ENCODE measurements around the gene CIZ1. TPM values are rescaled to one million over a fixed set of nuclear protein-coding genes. Genes with fewer than 3 reads are reported as not detected.
A peak's percentile ranks its signal among the peaks of the same experiment; 100 is the strongest.

CIZ1 gene
- total RNA-seq, 2 donors from 2014 or later: 67.1 to 68.5 TPM

- intact Hi-C loops (cut with DNase I): no loop called here
- DNase-seq (no peak), ATAC-seq (no peak)
Measured at GRCh38 chr9:128169492-128169891, 21.9 kb downstream of the CIZ1 start.

GRCh38 chr9:128168731-128169308, 22.6 kb downstream of the CIZ1 start:
- intact Hi-C loops (cut with DNase I): no loop called here
- DNase-seq: no peak
- no peak for ATAC-seq

- intact Hi-C loops (cut with DNase I): no loop called here
- DNase-seq: no peak
- no peak for ATAC-seq
Measured at GRCh38 chr9:128167209-128167608, 24.2 kb downstream of the CIZ1 start.

- intact Hi-C loops (cut with DNase I): no loop called here
- ATAC-seq (no peak), DNase-seq (no peak)
Measured at GRCh38 chr9:128166169-128166568, 25.2 kb downstream of the CIZ1 start.

GRCh38 chr9:128164307-128164885, 27.0 kb downstream of the CIZ1 start:
- ATAC-seq (no peak), DNase-seq (no peak)
- intact Hi-C loops (cut with DNase I): no loop called here

- ATAC-seq (no peak), DNase-seq (no peak)
- intact Hi-C loops (cut with DNase I): no loop called here
Measured at GRCh38 chr9:128163523-128164306, 27.7 kb downstream of the CIZ1 start.

- ATAC-seq (no peak), DNase-seq (no peak)
- intact Hi-C loops (cut with DNase I): no loop called here
Measured at GRCh38 chr9:128163027-128163515, 28.3 kb downstream of the CIZ1 start.

GRCh38 chr9:128162215-128163026, 29.0 kb downstream of the CIZ1 start:
- intact Hi-C loops (cut with DNase I): no loop called here
- peak; percentile 63 for DNase-seq
- peak in 1 of 2 donors; percentile 44 for ATAC-seq

GRCh38 chr9:128161215-128161902, 30.0 kb downstream of the CIZ1 start:
- peak in 1 of 2 donors; percentile 2 for ATAC-seq
- intact Hi-C loops (cut with DNase I): no loop called here
- DNase-seq: no peak

- peak in 1 of 2 donors; percentile 4 for ATAC-seq
- DNase-seq: peak; percentile 54
- intact Hi-C loops (cut with DNase I): no loop called here
Measured at GRCh38 chr9:128160603-128160987, 30.8 kb downstream of the CIZ1 start.

- peak; percentile 95 for DNase-seq
- intact Hi-C loops (cut with DNase I): no loop called here
- ATAC-seq: peak; percentile 95 to 97
Measured at GRCh38 chr9:128159784-128160602, 31.4 kb downstream of the CIZ1 start, which contains the start of gene BBLN. BBLN (plus strand) TSS chr9:128160265; CDS start chr9:128160408, 143 bp downstream.

GRCh38 chr9:128159522-128159783, 31.9 kb downstream of the CIZ1 start:
- intact Hi-C loops (cut with DNase I): no loop called here
- no peak for ATAC-seq
- no peak for DNase-seq

- intact Hi-C loops (cut with DNase I): no loop called here
- peak; percentile 5 for DNase-seq
- no peak for ATAC-seq
Measured at GRCh38 chr9:128155736-128156500, 35.5 kb downstream of the CIZ1 start.

GRCh38 chr9:128153947-128154695, 37.3 kb downstream of the CIZ1 start:
- intact Hi-C loops (cut with DNase I): no loop called here
- DNase-seq: peak; percentile 17

GRCh38 chr9:128153060-128153946, 38.1 kb downstream of the CIZ1 start:
- ATAC-seq: no peak
- peak; percentile 17 for DNase-seq
- intact Hi-C loops (cut with DNase I): no loop called here

More at GRCh38 chr9:128153947-128154695, 37.3 kb downstream of the CIZ1 start:
- no peak for ATAC-seq
